HL-60 (cell line): ENCODE measurements around the gene STAT4.

ENCODE experiments used
- POLR2AphosphoS5 ChIP-seq: IDR thresholded peaks from 2 replicates; pipeline ENCODE4 v1.6.1; 2012; ENCODE audit warnings: low read depth
- TF ChIP-seq, protein P1 (sequence below): IDR thresholded peaks from one replicate; pipeline ENCODE4 v1.5.1; 2011; ENCODE audit warnings: low read length, control low read depth, inconsistent platforms; ENCODE audit not compliant: insufficient read depth

DNA sequence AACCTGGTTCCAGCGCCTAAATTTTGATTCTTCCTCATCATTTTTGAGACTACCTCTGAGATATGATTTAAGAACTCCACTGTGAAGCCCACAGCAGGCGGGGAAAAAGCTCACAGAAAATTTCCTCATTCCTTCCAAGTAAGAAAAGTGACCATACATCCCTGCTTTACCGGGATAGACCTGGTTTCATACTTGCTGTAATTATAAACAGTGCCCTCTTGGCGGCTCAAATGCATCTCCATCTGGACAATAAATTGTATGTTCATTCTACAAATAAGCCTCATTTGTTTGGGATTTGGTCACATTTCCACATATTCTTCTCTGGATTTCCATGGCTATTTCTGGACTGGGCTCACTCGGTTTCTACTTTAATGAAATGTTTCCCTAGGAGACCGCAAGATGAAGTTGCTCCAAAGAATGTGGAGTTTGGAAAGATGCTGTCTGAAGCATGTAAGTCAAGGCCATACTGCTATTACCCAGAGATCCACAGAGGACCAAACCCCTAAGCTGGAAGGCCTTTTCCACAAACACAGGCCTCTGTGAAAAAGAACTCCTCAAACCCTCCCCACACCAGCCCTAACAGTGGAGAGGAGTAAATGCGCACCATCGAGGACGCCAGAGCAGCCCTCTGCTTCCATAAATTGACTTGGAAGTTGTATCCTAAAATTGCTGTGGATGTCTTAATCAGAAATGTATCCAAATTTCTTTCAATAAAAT lies 150.7 kb downstream of the STAT4 start:
- TF ChIP-seq, protein P1, sequence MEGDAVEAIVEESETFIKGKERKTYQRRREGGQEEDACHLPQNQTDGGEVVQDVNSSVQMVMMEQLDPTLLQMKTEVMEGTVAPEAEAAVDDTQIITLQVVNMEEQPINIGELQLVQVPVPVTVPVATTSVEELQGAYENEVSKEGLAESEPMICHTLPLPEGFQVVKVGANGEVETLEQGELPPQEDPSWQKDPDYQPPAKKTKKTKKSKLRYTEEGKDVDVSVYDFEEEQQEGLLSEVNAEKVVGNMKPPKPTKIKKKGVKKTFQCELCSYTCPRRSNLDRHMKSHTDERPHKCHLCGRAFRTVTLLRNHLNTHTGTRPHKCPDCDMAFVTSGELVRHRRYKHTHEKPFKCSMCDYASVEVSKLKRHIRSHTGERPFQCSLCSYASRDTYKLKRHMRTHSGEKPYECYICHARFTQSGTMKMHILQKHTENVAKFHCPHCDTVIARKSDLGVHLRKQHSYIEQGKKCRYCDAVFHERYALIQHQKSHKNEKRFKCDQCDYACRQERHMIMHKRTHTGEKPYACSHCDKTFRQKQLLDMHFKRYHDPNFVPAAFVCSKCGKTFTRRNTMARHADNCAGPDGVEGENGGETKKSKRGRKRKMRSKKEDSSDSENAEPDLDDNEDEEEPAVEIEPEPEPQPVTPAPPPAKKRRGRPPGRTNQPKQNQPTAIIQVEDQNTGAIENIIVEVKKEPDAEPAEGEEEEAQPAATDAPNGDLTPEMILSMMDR, result no peak
- TF ChIP-seq POLR2AphosphoS5, result no peak
